ENCODE results near the gene EPN2.

Gene EPN2

GRCh38 chr17:19242323-19242722 is 5.2 kb downstream of the EPN2 start:
- DNase-seq = no peak

GRCh38 chr17:19242926-19243325 is 5.8 kb downstream of the EPN2 start:
- no peak for DNase-seq

- no peak for DNase-seq
These were observed 6.7 kb downstream of the EPN2 start for GRCh38 chr17:19243838-19244237.

- no peak for DNase-seq
These were observed 7.2 kb downstream of the EPN2 start for GRCh38 chr17:19244357-19244756.

- no peak for DNase-seq
These were observed 7.6 kb downstream of the EPN2 start for GRCh38 chr17:19244781-19245180.

GRCh38 chr17:19247473-19247872 is 10.3 kb downstream of the EPN2 start:
- no peak for DNase-seq

- no peak for DNase-seq
These were observed 11.2 kb downstream of the EPN2 start for GRCh38 chr17:19248151-19248927.

GRCh38 chr17:19248928-19249574 is 11.9 kb downstream of the EPN2 start:
- no peak for DNase-seq

- no peak for DNase-seq
These were observed 12.5 kb downstream of the EPN2 start for GRCh38 chr17:19249681-19250080.

GRCh38 chr17:19250421-19251173 is 13.4 kb downstream of the EPN2 start:
- no peak for DNase-seq

- DNase-seq = no peak
These were observed 15.9 kb downstream of the EPN2 start for GRCh38 chr17:19253112-19253511.

- DNase-seq = no peak
These were observed 17.5 kb downstream of the EPN2 start for GRCh38 chr17:19254651-19255050.

- DNase-seq = no peak
These were observed 18.1 kb downstream of the EPN2 start for GRCh38 chr17:19255279-19255678.

- DNase-seq = no peak
These were observed 21.2 kb downstream of the EPN2 start for GRCh38 chr17:19258371-19258770.

GRCh38 chr17:19260958-19261357 is 23.8 kb downstream of the EPN2 start:
- DNase-seq = no peak

- DNase-seq = no peak
These were observed 24.3 kb downstream of the EPN2 start for GRCh38 chr17:19261426-19261825.

GRCh38 chr17:19262650-19263631 is 25.8 kb downstream of the EPN2 start:
- no peak for DNase-seq

GRCh38 chr17:19263641-19264051 is 26.5 kb downstream of the EPN2 start:
- DNase-seq = no peak

- no peak for DNase-seq
These were observed 27.1 kb downstream of the EPN2 start for GRCh38 chr17:19264268-19264667.

GRCh38 chr17:19264681-19265080 is 27.5 kb downstream of the EPN2 start:
- DNase-seq = no peak

GRCh38 chr17:19265755-19266154 is 28.6 kb downstream of the EPN2 start:
- DNase-seq = no peak

GRCh38 chr17:19268611-19269010 is 31.4 kb downstream of the EPN2 start:
- no peak for DNase-seq

GRCh38 chr17:19269106-19269505 is 31.9 kb downstream of the EPN2 start:
- DNase-seq = no peak

Data from CD4-positive, alpha-beta T cell treated with Interleukin-4 for 1 hour (primary cell).